ENCODE measurements around the gene PLD1. TPM values are rescaled to one million over a fixed set of nuclear protein-coding genes. Genes with fewer than 3 reads are reported as not detected.
A peak's percentile ranks its signal among the peaks of the same experiment; 100 is the strongest.

The PLD1 gene
- total RNA-seq, 1 donor from 2014 or later, result 74.3 TPM

DNA sequence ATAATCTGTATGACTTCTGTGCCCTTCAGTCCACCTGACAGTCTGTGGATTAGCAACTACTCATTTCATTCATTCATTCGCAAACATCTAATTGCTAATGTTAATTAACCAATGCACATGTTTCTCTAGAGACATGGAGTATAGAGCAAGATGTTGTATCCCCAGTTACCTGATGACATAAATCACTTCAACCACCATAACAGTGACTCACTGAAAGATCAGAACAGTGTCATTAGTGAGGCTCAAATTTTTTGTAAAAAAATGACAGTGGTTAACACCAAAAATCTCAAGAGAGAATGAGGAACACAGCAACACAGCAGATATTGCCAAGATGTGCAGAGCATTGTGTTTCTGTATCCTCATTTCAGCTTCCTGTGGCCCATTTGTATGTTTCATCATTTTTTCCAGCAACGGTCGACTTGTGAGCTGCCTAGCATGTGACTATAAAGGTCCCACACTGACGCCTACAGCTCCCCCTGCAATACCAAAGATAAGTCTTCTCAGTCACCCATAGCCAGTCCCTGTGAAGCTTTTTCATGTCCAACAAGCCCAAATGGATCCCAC, 3.7 kb upstream of the PLD1 start:
- no peak for ATAC-seq

- ATAC-seq, result no peak
Observed at GRCh38 chr3:171813278-171813896, 3.1 kb upstream of the PLD1 start.

GRCh38 chr3:171812811-171813210, 2.5 kb upstream of the PLD1 start:
- no peak for ATAC-seq

DNA sequence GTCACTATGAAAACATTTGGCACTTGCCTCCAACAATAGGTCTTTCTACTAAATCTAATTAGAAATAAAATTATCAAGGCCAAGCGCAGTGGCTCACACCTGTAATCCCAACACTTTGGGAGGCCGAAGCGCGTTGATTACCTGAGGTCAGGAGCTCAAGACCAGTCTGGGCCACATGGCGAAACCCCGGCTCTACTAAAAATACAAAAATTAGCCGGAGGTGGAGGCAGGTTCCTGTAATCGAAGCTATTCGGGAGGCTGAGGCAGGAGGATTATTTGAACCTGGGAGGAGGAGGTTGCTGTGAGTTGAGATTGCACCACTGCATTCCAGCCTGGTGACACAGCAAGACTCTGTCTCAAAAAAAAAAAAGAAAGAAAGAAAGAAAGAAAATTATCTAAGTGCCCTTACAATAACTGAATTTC, 1.6 kb upstream of the PLD1 start:
- no peak for ATAC-seq

- peak; percentile 83 for ATAC-seq
Observed at GRCh38 chr3:171811295-171811912, 1.1 kb upstream of the PLD1 start.

DNA sequence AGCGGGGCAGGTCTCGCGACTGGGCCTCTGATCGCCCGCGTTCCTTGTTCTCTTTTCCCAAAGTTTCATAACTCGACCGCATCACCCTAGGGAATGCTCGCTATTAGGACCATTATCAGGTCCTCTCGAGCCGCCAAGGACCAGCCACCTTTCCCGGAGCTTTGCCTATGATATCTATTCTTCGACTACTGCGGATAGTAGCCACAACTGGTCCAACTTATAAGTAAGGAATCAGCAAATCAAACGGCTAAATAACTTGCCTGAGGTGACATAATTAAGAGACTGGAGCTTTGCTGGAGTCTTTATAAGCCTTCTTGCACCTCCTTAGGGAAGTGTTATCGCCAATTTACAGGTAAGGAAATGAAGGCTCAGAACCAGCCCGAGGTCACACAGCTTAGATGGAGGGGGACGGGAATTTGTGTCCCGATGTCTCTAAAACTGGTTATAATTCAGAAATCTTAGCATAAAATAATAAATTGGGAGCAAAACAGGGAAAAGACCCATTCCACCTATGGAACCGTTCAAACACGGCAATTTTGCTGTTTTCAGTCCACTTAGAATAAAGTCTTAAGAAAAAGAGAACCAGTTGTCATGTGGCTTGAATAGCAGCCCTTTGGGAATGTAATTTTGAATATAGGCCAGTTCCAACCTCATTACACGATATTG, 479 bp upstream of the PLD1 start:
- ATAC-seq, result no peak

DNA sequence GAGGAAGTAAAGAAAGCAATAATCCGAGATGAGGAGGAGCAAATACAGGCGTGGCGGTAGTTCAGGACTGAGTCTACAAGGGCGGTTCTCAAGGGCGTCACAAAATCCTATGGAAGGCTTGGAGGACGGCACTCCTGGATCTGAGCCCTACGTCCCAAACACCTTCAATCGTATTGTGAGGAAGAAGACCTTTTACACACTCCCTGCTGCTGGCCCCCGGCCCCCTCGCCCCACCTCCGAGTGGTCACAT, 747 bp downstream of the PLD1 start:
- peak; percentile 67 for ATAC-seq

DNA sequence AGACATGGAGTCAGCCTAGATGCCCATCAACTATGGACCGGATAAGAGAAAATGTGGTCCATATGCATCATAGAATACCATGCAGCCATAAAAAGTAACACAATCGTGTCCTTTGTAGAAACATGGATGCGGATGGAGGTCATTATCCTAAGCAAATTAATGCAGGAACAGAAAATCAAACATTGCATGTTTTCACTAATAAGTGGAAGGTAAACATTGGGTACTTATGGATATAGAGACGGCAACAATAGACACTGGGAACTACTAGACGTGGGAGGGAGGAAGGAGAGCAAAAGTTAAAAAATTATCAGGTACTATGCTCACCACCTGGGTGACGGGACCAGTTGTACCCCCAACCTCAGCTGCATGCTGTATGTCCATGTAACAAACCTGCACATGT, 2.5 kb downstream of the PLD1 start:
- no peak for ATAC-seq

GRCh38 chr3:171807129-171807675, 3.1 kb downstream of the PLD1 start:
- no peak for ATAC-seq

DNA sequence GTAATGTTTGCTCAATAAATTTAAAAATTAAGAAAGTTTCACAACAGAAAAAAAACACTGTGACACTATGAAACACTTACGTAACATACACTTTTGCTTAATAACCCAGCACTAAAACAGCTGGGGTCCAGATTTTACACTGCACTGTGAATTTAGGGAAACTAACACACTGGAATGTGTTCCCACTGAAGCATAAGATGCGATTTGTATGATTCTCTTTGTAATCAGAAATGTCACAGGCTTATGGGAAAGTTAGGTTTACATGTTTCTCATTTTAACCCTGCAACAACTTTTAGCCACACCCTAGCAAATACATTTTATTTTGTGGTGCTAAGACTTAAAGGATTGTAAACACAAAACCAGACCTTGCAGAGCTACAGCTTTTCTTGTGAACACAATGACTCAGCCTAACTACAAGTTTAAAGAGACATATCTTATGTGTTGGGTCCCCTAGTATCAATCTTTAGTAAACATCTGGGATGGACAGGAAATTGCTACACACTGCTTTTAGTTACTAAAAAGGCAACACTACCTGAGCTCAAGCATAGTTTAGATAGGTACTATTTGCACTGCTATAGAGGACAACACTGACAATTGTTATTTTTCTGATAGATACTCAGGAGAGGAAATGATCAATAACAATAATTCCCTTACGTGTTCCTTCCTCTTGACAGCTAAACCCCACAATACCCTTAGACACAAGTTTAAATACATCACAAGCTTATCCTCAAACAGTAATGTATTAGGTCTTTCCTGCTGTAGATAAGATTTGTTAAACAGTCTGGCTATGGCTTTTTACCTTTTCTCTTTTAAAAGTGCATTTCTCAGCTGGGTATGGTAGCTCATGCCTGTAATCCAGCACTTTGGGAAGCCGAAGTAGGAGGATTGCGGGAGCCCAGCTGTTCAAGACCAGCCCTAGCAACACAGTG, 3.8 kb downstream of the PLD1 start:
- ATAC-seq, result peak; percentile 59

DNA sequence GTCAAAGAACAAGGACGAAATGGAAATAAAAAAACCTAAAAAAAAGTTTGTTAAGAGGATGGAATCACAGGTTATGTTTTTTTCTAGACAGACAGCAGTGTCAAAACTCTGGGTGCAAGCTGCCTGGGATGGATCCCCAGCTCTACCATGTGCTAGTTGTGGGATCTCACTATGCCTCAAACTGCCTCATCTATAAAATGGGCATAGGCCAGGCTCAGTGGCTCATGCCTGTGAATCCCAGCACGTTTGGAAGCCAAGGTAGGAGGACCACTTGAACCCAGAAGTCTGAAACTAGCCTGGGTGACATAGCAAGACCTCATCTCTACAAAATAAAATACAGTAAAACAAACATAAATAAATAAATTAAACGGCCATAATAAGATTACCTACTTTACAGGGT, 4.6 kb downstream of the PLD1 start:
- ATAC-seq, result no peak

DNA sequence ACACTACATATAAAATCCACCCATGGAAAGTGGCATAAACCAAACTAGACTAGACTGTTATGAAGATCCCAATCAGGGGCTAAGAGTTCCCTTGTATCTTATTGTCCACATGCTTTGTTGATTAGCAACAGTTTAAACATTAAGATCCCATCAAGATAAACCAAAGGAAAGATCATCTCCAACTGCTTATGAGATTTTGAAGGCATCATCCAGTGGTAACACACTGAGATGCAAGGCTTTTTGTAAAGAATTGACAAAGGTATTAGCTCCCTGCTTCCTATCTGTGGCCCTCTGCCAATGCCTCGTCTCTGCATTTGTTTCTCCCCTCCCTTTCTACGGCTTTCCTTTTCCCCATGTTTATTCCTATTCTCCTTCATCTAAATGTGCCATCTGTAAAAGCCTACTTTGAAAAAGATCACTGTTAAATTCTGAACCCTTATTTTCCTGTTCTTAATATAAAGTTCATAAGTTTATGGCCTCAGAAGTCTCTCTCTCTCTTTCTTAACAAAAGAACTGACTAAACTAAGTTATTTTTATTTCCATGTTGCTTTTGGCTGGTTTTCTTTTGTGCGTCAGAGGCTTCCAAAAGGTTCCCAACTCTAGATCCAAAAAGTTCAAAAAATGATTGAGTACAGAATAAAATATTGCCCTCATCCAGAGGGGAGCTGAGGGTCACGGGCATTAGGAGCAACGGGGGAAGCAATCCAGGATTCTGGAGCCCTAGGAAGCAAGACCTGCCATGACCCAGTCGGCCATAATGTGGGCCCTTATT, 5.5 kb downstream of the PLD1 start:
- no peak for ATAC-seq

- ATAC-seq, result no peak
Observed at GRCh38 chr3:171803044-171803443, 7.2 kb downstream of the PLD1 start.

DNA sequence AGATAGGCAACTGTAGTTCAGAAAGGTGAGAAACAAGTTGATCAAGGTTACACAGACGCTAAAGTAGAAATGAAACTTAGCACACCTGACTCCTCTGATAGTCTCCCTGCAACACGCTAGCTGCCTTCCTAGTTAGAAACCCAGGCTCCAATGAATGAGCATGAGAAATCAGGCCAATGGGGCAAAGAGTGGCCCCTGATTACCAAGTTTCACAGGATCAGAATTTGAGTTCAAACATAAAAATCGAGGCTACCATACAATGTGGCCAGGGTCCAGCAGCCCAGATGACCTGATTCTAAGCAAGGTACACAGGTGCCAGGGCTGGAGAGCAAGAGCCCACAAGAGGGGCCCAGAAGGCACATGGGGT, 7.7 kb downstream of the PLD1 start:
- ATAC-seq, result peak; percentile 26

DNA sequence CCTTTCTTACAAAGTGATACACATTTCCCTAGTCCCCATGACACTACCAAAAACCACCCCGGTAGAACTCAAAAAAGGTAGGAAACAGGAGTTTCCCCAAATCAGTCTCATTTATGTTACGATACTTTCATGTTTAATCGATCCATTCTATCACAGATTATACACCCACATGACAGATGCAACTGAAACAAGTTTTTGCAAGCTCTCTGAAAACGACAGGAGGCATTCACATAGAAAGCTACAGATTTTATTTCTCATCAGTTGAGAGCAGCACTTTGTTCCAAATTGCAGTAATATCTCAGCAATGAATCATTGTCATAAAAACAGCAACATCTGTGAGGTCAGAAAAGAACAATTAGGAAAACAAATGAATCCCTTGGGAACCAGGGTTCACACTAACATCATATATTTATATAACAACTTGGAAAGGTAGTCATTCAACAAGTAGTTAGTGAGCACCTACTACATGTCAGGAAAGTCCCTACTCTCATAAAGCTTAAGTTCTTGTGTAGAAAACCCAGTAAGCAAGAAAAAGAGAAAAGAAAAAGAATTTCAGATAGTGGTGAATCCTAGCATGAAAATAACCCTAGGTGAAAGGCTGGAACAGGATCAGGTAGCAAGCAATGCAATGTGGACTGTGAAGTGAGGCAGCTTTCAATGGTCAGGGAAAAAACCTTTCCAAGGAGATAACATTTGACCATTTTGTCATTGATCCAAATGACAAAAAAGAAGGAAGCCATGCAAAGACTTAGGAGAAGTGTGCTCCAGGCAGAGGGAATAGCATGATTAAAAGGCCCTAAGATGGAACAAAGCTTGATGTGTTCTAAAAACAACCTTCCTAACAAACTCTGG, 8.3 kb downstream of the PLD1 start:
- ATAC-seq, result no peak

DNA sequence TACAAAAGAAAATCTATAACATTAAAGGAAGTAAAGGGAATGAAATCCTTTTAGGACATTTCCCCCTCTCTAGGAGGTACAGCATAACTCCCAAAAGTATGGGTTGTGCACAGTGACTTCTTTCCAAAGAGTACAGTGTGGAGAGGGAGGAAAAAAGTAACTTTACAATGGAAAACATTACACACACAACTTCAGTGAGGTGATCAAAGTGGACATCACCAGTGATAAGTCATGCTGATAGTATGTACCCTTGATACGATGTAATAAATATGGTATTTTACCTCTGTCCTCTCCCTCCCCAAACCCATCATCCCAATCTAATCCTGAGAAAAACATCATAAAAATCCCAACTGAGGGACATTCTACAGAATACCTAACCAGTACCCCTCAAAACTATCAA, 10.8 kb downstream of the PLD1 start:
- no peak for ATAC-seq

- no peak for ATAC-seq
Observed at GRCh38 chr3:171797873-171798272, 12.4 kb downstream of the PLD1 start.

DNA sequence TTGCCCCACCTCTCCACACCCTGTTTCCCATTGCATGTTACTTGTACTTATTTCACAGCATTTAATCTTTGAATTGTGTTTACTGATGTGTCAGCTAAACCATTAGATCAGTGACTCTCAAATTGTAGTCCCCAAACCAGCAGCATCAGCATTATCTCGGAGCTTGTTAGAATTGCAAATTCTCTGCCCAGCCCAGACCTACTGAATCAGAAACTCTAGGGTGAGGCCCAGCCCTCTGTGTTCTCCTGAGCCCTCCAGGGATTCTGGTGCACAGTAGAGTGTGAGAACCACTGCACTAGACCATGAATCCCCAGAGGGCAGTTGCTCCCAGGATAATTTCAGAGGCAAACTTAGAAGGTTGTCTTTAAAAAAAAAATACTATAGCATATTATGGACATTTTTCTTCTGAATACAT, 13.0 kb downstream of the PLD1 start:
- peak; percentile 92 for ATAC-seq

DNA sequence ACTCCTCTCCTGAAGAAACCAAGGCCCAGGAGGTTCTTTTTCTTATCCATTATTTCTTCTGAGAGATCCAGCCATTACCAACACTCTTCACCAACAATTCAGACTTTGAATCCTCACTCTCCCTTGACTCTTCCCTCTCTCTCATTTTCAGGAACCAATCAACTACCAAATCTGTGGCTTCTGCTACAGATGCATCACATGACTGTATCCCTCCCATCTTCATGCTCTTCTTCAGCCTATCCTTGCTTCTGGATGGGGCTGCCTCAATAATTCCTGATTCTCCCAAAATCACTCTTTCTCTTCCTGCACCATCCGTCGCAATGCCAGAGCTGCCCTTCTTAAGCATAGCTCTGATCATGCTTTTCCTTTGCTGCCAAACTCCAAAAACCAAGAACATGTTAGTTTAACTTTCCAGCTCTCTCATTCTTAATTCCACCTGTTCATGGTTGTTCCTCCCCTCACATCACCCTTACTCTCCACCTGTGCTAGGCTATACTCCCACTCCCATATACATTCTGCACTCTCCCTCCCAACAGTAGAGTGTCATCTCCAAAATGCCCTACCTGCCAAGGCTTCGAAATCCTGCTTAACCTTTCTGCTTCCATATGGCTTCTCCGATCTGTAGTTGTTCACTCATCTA, 13.5 kb downstream of the PLD1 start:
- ATAC-seq, result no peak

DNA sequence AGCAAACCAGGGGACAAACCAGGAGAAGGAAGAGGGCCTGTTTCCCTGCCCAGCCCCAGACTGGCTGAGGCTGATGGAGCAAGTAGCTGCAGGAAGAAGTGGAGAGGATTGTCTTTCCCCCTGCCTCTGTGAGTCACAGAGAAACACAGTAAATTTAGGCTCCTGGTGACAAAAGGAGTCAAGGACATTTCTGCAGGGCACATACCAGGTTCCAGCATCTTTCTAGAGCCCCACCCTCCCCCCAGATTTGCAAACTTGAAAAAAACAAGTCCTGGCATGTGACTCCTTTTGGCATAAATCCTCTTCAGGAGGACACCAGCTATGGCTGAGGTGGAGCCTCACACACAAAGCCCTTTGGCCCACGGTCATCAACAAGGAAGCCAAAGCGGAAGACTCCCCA, 17.8 kb downstream of the PLD1 start:
- peak; percentile 56 for ATAC-seq

- peak; percentile 22 for ATAC-seq
Observed at GRCh38 chr3:171791692-171792076, 18.6 kb downstream of the PLD1 start.

Data from esophagus mucosa (tissue), 1 donor.